WTC11 (cell line): ENCODE results near the gene SAC3D1. TPM values are rescaled to one million over a fixed set of nuclear protein-coding genes. Genes with fewer than 3 reads are reported as not detected.

Experiments
- ATF1 ChIP-seq: sonication (generic); formaldehyde crosslinking; IDR thresholded peaks from 2 replicates; pipeline ENCODE4 v1.8.1; 2023; ENCODE audit warnings: mild to moderate bottlenecking, moderate library complexity, missing genetic modification reagents
- ATF6 ChIP-seq: sonication (generic); formaldehyde crosslinking; IDR thresholded peaks from 2 replicates; pipeline ENCODE4 v1.8.1; 2023; ENCODE audit warnings: mild to moderate bottlenecking, missing genetic modification reagents
- CBFB ChIP-seq: sonication (generic); formaldehyde crosslinking; IDR thresholded peaks from 2 replicates; pipeline ENCODE4 v1.8.1; 2022; ENCODE audit warnings: mild to moderate bottlenecking, low read depth, missing genetic modification reagents
- CDX4 ChIP-seq: fragments of 250-450 bp; sonication (Bioruptor Pico); IDR thresholded peaks from 2 replicates; pipeline ENCODE4 v1.9.0; 2021; ENCODE audit warnings: moderate library complexity, mild to moderate bottlenecking, inconsistent platforms, borderline replicate concordance
- CREM ChIP-seq: sonication (generic); formaldehyde crosslinking; IDR thresholded peaks from 2 replicates; pipeline ENCODE4 v1.8.1; 2022; ENCODE audit warnings: mild to moderate bottlenecking, missing genetic modification reagents, moderate library complexity
- CTCF ChIP-seq: fragments of 200-600 bp; IDR thresholded peaks from 2 replicates; pipeline ENCODE4 v1.8.0; 2022; ENCODE audit warnings: antibody characterized with exemption
- E2F4 ChIP-seq: sonication (generic); formaldehyde crosslinking; IDR thresholded peaks from 2 replicates; pipeline ENCODE4 v1.8.1; 2022; ENCODE audit warnings: low read depth, mild to moderate bottlenecking, moderate library complexity, missing genetic modification reagents, borderline replicate concordance
- ERG ChIP-seq: fragments of 250-450 bp; sonication (Bioruptor Pico); IDR thresholded peaks from 2 replicates; pipeline ENCODE4 v1.8.0; 2021; ENCODE audit warnings: mild to moderate bottlenecking
- GABPB1 ChIP-seq: sonication (generic); formaldehyde crosslinking; IDR thresholded peaks from 2 replicates; pipeline ENCODE4 v1.8.1; 2023; ENCODE audit warnings: mild to moderate bottlenecking, missing genetic modification reagents
- GTF2I ChIP-seq: fragments of 250-450 bp; sonication (Bioruptor Pico); conservative IDR thresholded peaks from 2 replicates; pipeline ENCODE4 v1.4.0; 2021; ENCODE audit warnings: mild to moderate bottlenecking
- HMGA2 ChIP-seq: fragments of 250-450 bp; sonication (Bioruptor Pico); IDR thresholded peaks from 2 replicates; pipeline ENCODE4 v1.4.0; 2021; ENCODE audit warnings: mild to moderate bottlenecking, moderate library complexity
- IRF2 ChIP-seq: sonication (generic); formaldehyde crosslinking; IDR thresholded peaks from 2 replicates; pipeline ENCODE4 v1.8.0; 2022; ENCODE audit warnings: low read depth, missing genetic modification reagents, borderline replicate concordance
- MLX ChIP-seq: sonication (generic); formaldehyde crosslinking; IDR thresholded peaks from 2 replicates; pipeline ENCODE4 v1.8.1; 2023; ENCODE audit warnings: mild to moderate bottlenecking, missing genetic modification reagents, moderate library complexity
- NFYB ChIP-seq: sonication (generic); formaldehyde crosslinking; conservative IDR thresholded peaks from 2 replicates; pipeline ENCODE4 v1.8.0; 2022; ENCODE audit warnings: low read depth, missing genetic modification reagents
- PRRX2 ChIP-seq: fragments of 250-450 bp; sonication (Bioruptor Pico); IDR thresholded peaks from 2 replicates; pipeline ENCODE4 v1.8.0; 2021; ENCODE audit warnings: mild to moderate bottlenecking
- SMAD4 ChIP-seq: sonication (generic); formaldehyde crosslinking; IDR thresholded peaks from 2 replicates; pipeline ENCODE4 v1.8.0; 2022; ENCODE audit warnings: mild to moderate bottlenecking, missing genetic modification reagents
- SOX15 ChIP-seq: fragments of 250-450 bp; sonication (Bioruptor Pico); IDR thresholded peaks from 2 replicates; pipeline ENCODE4 v1.9.0; 2021; ENCODE audit warnings: mild to moderate bottlenecking
- SP1 ChIP-seq: sonication (generic); formaldehyde crosslinking; conservative IDR thresholded peaks from 2 replicates; pipeline ENCODE4 v1.8.1; 2022; ENCODE audit warnings: missing genetic modification reagents
- TEAD1 ChIP-seq: sonication (generic); formaldehyde crosslinking; IDR thresholded peaks from 2 replicates; pipeline ENCODE4 v1.8.0; 2022; ENCODE audit warnings: mild to moderate bottlenecking, missing genetic modification reagents
- USF2 ChIP-seq: sonication (generic); formaldehyde crosslinking; IDR thresholded peaks from 2 replicates; pipeline ENCODE4 v1.8.1; 2023; ENCODE audit warnings: mild to moderate bottlenecking, missing genetic modification reagents, moderate library complexity
- ZNF416 ChIP-seq: fragments of 250-450 bp; sonication (Bioruptor Pico); IDR thresholded peaks from 2 replicates; pipeline ENCODE4 v1.9.0; 2021; ENCODE audit warnings: mild to moderate bottlenecking, inconsistent platforms
- ZNF671 ChIP-seq: fragments of 250-450 bp; sonication (Bioruptor Pico); IDR thresholded peaks from 2 replicates; pipeline ENCODE4 v1.8.0; 2021; ENCODE audit warnings: mild to moderate bottlenecking
- total RNA-seq: library from RNA; stranded (reverse); gene quantifications from 3 replicates; pipeline ENCODE4 v1.2.3, GENCODE V29; 2021
- TF ChIP-seq, protein P1 (sequence below): sonication (generic); formaldehyde crosslinking; IDR thresholded peaks from 2 replicates; pipeline ENCODE4 v1.8.0; 2023; ENCODE audit warnings: missing genetic modification reagents, mild to moderate bottlenecking, borderline replicate concordance
- TF ChIP-seq, protein P2 (sequence below): sonication (generic); formaldehyde crosslinking; IDR thresholded peaks from 2 replicates; pipeline ENCODE4 v1.8.1; 2022; ENCODE audit warnings: mild to moderate bottlenecking, missing genetic modification reagents, moderate library complexity, borderline replicate concordance

SAC3D1 gene
- total RNA-seq, 1 experiment from 2014 or later: 26.2 TPM

GRCh38 chr11:65027213-65028067 is 13.6 kb upstream of the SAC3D1 start, which contains the start of gene SNX15 (continued):
- no peak for TF ChIP-seq NFYB (CRISPR knock-in tag)
- TF ChIP-seq SP1: peak; percentile 94
- no peak for TF ChIP-seq TEAD1 (CRISPR knock-in tag)
- no peak for TF ChIP-seq CDX4 (CRISPR knock-in tag)
- no peak for TF ChIP-seq CREM (CRISPR knock-in tag)
- TF ChIP-seq GTF2I (CRISPR knock-in tag): no peak
- no peak for TF ChIP-seq HMGA2 (CRISPR knock-in tag)
- TF ChIP-seq E2F4: no peak
- TF ChIP-seq, protein P1, sequence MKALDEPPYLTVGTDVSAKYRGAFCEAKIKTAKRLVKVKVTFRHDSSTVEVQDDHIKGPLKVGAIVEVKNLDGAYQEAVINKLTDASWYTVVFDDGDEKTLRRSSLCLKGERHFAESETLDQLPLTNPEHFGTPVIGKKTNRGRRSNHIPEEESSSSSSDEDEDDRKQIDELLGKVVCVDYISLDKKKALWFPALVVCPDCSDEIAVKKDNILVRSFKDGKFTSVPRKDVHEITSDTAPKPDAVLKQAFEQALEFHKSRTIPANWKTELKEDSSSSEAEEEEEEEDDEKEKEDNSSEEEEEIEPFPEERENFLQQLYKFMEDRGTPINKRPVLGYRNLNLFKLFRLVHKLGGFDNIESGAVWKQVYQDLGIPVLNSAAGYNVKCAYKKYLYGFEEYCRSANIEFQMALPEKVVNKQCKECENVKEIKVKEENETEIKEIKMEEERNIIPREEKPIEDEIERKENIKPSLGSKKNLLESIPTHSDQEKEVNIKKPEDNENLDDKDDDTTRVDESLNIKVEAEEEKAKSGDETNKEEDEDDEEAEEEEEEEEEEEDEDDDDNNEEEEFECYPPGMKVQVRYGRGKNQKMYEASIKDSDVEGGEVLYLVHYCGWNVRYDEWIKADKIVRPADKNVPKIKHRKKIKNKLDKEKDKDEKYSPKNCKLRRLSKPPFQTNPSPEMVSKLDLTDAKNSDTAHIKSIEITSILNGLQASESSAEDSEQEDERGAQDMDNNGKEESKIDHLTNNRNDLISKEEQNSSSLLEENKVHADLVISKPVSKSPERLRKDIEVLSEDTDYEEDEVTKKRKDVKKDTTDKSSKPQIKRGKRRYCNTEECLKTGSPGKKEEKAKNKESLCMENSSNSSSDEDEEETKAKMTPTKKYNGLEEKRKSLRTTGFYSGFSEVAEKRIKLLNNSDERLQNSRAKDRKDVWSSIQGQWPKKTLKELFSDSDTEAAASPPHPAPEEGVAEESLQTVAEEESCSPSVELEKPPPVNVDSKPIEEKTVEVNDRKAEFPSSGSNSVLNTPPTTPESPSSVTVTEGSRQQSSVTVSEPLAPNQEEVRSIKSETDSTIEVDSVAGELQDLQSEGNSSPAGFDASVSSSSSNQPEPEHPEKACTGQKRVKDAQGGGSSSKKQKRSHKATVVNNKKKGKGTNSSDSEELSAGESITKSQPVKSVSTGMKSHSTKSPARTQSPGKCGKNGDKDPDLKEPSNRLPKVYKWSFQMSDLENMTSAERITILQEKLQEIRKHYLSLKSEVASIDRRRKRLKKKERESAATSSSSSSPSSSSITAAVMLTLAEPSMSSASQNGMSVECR: peak; percentile 71; the same call in 1 of the 2 replicates
- no peak for TF ChIP-seq ATF6 (CRISPR knock-in tag)
- TF ChIP-seq IRF2 (CRISPR knock-in tag): no peak
- TF ChIP-seq MLX (CRISPR knock-in tag): no peak
- peak; percentile 15; the same call in 1 of the 2 replicates for TF ChIP-seq USF2 (CRISPR knock-in tag)
- TF ChIP-seq ZNF671 (CRISPR knock-in tag): no peak
- TF ChIP-seq CBFB (CRISPR knock-in tag): no peak
- TF ChIP-seq GABPB1 (CRISPR knock-in tag): peak; percentile 53; the same call in 1 of the 2 replicates
- no peak for TF ChIP-seq ERG (CRISPR knock-in tag)
- TF ChIP-seq ATF1 (CRISPR knock-in tag): no peak
- TF ChIP-seq SMAD4 (CRISPR knock-in tag): no peak; the same call in 1 of the 2 replicates
- no peak for TF ChIP-seq ZNF416 (CRISPR knock-in tag)
- TF ChIP-seq, protein P2, sequence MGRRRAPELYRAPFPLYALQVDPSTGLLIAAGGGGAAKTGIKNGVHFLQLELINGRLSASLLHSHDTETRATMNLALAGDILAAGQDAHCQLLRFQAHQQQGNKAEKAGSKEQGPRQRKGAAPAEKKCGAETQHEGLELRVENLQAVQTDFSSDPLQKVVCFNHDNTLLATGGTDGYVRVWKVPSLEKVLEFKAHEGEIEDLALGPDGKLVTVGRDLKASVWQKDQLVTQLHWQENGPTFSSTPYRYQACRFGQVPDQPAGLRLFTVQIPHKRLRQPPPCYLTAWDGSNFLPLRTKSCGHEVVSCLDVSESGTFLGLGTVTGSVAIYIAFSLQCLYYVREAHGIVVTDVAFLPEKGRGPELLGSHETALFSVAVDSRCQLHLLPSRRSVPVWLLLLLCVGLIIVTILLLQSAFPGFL (CRISPR knock-in tag): no peak
- peak; percentile 74; the same call in 1 of the 2 replicates for TF ChIP-seq CTCF
- no peak for TF ChIP-seq PRRX2
- TF ChIP-seq SOX15 (CRISPR knock-in tag): no peak
